CD4-positive, alpha-beta T cell (primary cell): Measurements from ENCODE around the gene WEE1. TPM values are rescaled to one million over a fixed set of nuclear protein-coding genes. Genes with fewer than 3 reads are reported as not detected.

Experiments used
- ATAC-seq: fragments of 200-7000 bp; cut with Tn5 transposase; one replicate; pipeline ENCODE4 v1.10.0; 2022; ENCODE audit warnings: mild to moderate bottlenecking; ENCODE audit not compliant: poor library complexity
- CTCF ChIA-PET: fragments of 350-600 bp; sonication (Branson Sonifier 250); formaldehyde crosslinking; loops from one replicate; lab custom pipeline; 2021; ENCODE audit warnings: antibody characterized with exemption, inconsistent platforms; lab: Charles Lee
- POLR2A ChIA-PET: fragments of 350-600 bp; sonication (Branson Sonifier 250); formaldehyde crosslinking; loops from one replicate; lab custom pipeline; 2021; ENCODE audit warnings: antibody characterized with exemption, inconsistent platforms; lab: Charles Lee
- DNase-seq, 14 experiments: peaks; one replicate each; pipeline ENCODE4 v3.0.0-alpha.2; 2013 to 2020; ENCODE audit warnings: mixed read lengths in 2 of 14
- H3K27ac ChIP-seq, 2 donors: one replicate each; pipeline versions ENCODE4 v1.5.1 to v1.7.0; 2013; ENCODE audit warnings: low read length in 2 of 2, low read depth in 1 of 2, mild to moderate bottlenecking in 1 of 2
- H3K27me3 ChIP-seq, 2 experiments: 1 replicate in 1 of 2; 2 replicates in 1 of 2; pipeline versions ENCODE4 v1.6.1 to v1.7.0; 2013; ENCODE audit warnings: low read length in 2 of 2, control low read depth in 1 of 2, mild to moderate bottlenecking in 1 of 2, moderate library complexity in 1 of 2; ENCODE audit not compliant: insufficient read depth in 2 of 2, control insufficient read depth in 1 of 2
- H3K36me3 ChIP-seq: one replicate; pipeline ENCODE4 v1.6.1; 2013; ENCODE audit warnings: low read length, control low read depth; ENCODE audit not compliant: insufficient read depth
- H3K4me1 ChIP-seq: one replicate; pipeline ENCODE4 v1.6.1; 2013; ENCODE audit warnings: low read length, control low read depth; ENCODE audit not compliant: insufficient read depth
- H3K4me3 ChIP-seq: one replicate; pipeline ENCODE4 v1.5.1; 2013; ENCODE audit warnings: mild to moderate bottlenecking, low read length, moderate library complexity
- H3K9me3 ChIP-seq, 2 experiments: 1 replicate in 1 of 2; 2 replicates in 1 of 2; pipeline versions ENCODE4 v1.6.1 to v1.7.0; 2013; ENCODE audit warnings: low read length in 2 of 2, mild to moderate bottlenecking in 2 of 2, control low read depth in 1 of 2, moderate library complexity in 1 of 2; ENCODE audit not compliant: control insufficient read depth in 1 of 2, insufficient read depth in 1 of 2
- H3K27ac Mint-ChIP-seq: one replicate; pipeline ENCODE4 v1.8.0; 2020; ENCODE audit warnings: mixed read lengths
- H3K27me3 Mint-ChIP-seq: one replicate; pipeline ENCODE4 v1.8.0; 2021; ENCODE audit warnings: mixed read lengths
- H3K36me3 Mint-ChIP-seq: one replicate; pipeline ENCODE4 v1.8.0; 2021; ENCODE audit warnings: low read depth, mixed read lengths
- H3K4me1 Mint-ChIP-seq: one replicate; pipeline ENCODE4 v1.8.0; 2021; ENCODE audit warnings: low read depth, mixed read lengths
- H3K4me3 Mint-ChIP-seq: one replicate; pipeline ENCODE4 v1.8.0; 2020; ENCODE audit warnings: mild to moderate bottlenecking, mixed read lengths
- H3K9me3 Mint-ChIP-seq: one replicate; pipeline ENCODE4 v1.8.0; 2020; ENCODE audit warnings: mixed read lengths
- CTCF ChIP-seq: fragments of 200-600 bp; IDR thresholded peaks from one replicate; pipeline ENCODE4 v1.8.0; 2022; ENCODE audit warnings: antibody characterized with exemption, mild to moderate bottlenecking
- intact Hi-C, 2 experiments: fragments of 100-400 bp; cut with DNase I in 1 of 2; cut with micrococcal nuclease in 1 of 2; formaldehyde crosslinking; loops; one replicate each; pipeline versions ENCODE4 v1.15.1 to v1.9.0; 2023 to 2025; cut with DNase I, micrococcal nuclease
- total RNA-seq, 174 experiments: library from RNA in 2 of 174; stranded (reverse) in 2 of 174; gene quantifications; one replicate each; pipeline ENCODE4 v1.2.3 and lab custom pipeline; 2021 to 2026

The WEE1 gene
- total RNA-seq, 2 experiments from 2014 or later: 9.3 to 10.7 TPM

- ATAC-seq: no peak
- H3K4me1 ChIP-seq: peaks cover 21% of the 10 kb centered on the region
- H3K27me3 ChIP-seq: no peaks in the 10 kb centered on the region
- POLR2A ChIA-PET: interaction anchor here (1.2 to 2.1 kb wide), 5 partner anchors 12 to 65 kb away, joined by 3 to 18 read pairs (median 12); partner anchors contain the start of gene WEE1
- no peak overlapping the region for H3K4me3 ChIP-seq
- no peak for DNase-seq
- H3K27me3 Mint-ChIP-seq: no peaks in the 10 kb centered on the region
- no peak overlapping the region for H3K27ac ChIP-seq
- peak overlapping the region; percentile 87 for H3K27ac Mint-ChIP-seq
- no peaks in the 10 kb centered on the region for H3K36me3 Mint-ChIP-seq
- peaks cover 3% of the 10 kb centered on the region for H3K9me3 Mint-ChIP-seq
- intact Hi-C loops: no loop called here
- peaks cover 16% of the 10 kb centered on the region for H3K4me1 Mint-ChIP-seq
- CTCF ChIA-PET: interaction anchor here (1.8 to 2.7 kb wide), 2 partner anchors 13 to 14 kb away, joined by 8 read pairs; no protein-coding TSS in a partner anchor
- no peaks in the 10 kb centered on the region for H3K9me3 ChIP-seq
- H3K4me3 Mint-ChIP-seq: no peak overlapping the region
- no peak for TF ChIP-seq CTCF
- no peaks in the 10 kb centered on the region for H3K36me3 ChIP-seq
Observed at GRCh38 chr11:9600166-9600565, 26.7 kb downstream of the WEE1 start.

- ChIA-PET POLR2A (interaction anchor here (0.9 to 2.1 kb wide), 8 partner anchors 12 to 1208 kb away, joined by 3 to 18 read pairs (median 6); partner anchors contain the start of genes EIF4G2, WEE1 and ZNF143), CTCF (interaction anchor here (1.8 to 2.7 kb wide), 2 partner anchors 12 to 14 kb away, joined by 8 read pairs; no protein-coding TSS in a partner anchor)
- H3K4me1 Mint-ChIP-seq: peaks cover 16% of the 10 kb centered on the region
- intact Hi-C loops: no loop called here
- Histone ChIP-seq H3K27ac (peak overlapping the region; percentile 24 to 51), H3K4me1 (peaks cover 21% of the 10 kb centered on the region), H3K36me3 (no peaks in the 10 kb centered on the region), H3K27me3 (no peaks in the 10 kb centered on the region), H3K4me3 (peak overlapping the region; percentile 36), H3K9me3 (no peaks in the 10 kb centered on the region)
- H3K27ac Mint-ChIP-seq: peak overlapping the region; percentile 87
- DNase-seq: no peak
- no peak for ATAC-seq
- H3K4me3 Mint-ChIP-seq: peak overlapping the region; percentile 51
- no peaks in the 10 kb centered on the region for H3K27me3 Mint-ChIP-seq
- H3K36me3 Mint-ChIP-seq: no peaks in the 10 kb centered on the region
- H3K9me3 Mint-ChIP-seq: peaks cover 3% of the 10 kb centered on the region
- no peak for TF ChIP-seq CTCF
Observed at GRCh38 chr11:9600644-9601036, 27.2 kb downstream of the WEE1 start.

GRCh38 chr11:9601037-9601875 is 27.8 kb downstream of the WEE1 start:
- intact Hi-C loops: no loop called here
- ATAC-seq (peak; percentile 85), DNase-seq (peak; percentile 7 to 87 (median 32))
- Histone ChIP-seq H3K4me1 (peaks cover 21% of the 10 kb centered on the region), H3K27me3 (no peaks in the 10 kb centered on the region), H3K36me3 (no peaks in the 10 kb centered on the region), H3K4me3 (peak overlapping the region; percentile 36), H3K9me3 (no peaks in the 10 kb centered on the region), H3K27ac (peak overlapping the region; percentile 24 to 51)
- H3K27ac Mint-ChIP-seq: peak overlapping the region; percentile 87
- no peaks in the 10 kb centered on the region for H3K36me3 Mint-ChIP-seq
- H3K4me3 Mint-ChIP-seq: peak overlapping the region; percentile 51
- ChIA-PET CTCF (interaction anchor here (1.4 to 2.7 kb wide), 3 partner anchors 12 to 66 kb away, joined by 4 to 8 read pairs (median 8); no protein-coding TSS in a partner anchor), POLR2A (interaction anchor here (0.9 to 2.1 kb wide), 7 partner anchors 12 to 1208 kb away, joined by 3 to 18 read pairs (median 8); partner anchors contain the start of genes EIF4G2, WEE1 and ZNF143)
- peaks cover 3% of the 10 kb centered on the region for H3K9me3 Mint-ChIP-seq
- no peaks in the 10 kb centered on the region for H3K27me3 Mint-ChIP-seq
- no peak for TF ChIP-seq CTCF
- peaks cover 16% of the 10 kb centered on the region for H3K4me1 Mint-ChIP-seq
